ENCODE data around the gene PCNX2. TPM values are rescaled to one million over a fixed set of nuclear protein-coding genes. Genes with fewer than 3 reads are reported as not detected.

PCNX2 gene
- total RNA-seq, 2 experiments from 2014 or later = 46.4 to 49.4 TPM

DNA sequence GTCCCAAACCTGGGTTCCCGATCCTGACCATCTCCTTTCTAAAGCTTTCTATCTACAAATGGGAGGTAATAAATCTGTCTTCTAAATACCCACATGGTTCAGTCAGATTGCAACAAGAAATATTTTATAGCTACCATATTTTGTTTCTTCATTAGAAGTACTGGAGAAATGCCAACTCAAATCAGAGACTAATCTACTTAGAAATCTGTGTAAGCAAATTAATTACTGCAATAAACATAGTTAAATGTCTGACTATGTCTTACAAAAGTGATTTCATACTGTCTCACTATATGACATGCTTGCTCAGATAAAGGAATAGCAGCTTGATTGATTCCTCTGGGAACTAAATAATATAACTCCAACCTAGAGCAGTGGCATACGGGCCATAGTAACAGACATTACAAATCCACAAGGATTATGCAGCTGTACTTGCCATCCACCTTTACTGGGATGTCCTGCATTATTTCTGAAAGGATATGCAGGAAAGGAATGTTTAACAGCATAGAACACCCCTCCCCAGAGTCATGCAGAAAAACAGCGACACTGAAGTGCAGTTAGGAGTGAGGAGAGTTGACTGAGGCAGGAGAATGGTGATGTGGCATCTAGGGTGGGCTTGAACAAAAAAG lies 80.3 kb downstream of the PCNX2 start:
- no peak overlapping the region for H3K4me3 Mint-ChIP-seq
- H3K9me3 Mint-ChIP-seq = no peaks in the 10 kb centered on the region
- Histone ChIP-seq H3K36me3 (ENCODE audit: insufficient read depth, low read length) (peaks cover 6% of the 10 kb centered on the region), H3K27me3 (ENCODE audit: control insufficient read depth in 1 of 2, insufficient read depth in 2 of 2, low read length in 2 of 2) (no peaks in the 10 kb centered on the region), H3K9me3 (ENCODE audit: control insufficient read depth in 1 of 2, insufficient read depth in 1 of 2, low read length in 2 of 2) (no peaks in the 10 kb centered on the region), H3K27ac (ENCODE audit: low read depth in 1 of 2, low read length in 2 of 2) (no peak overlapping the region), H3K4me3 (ENCODE audit: low read length) (no peak overlapping the region), H3K4me1 (ENCODE audit: insufficient read depth, low read length) (no peaks in the 10 kb centered on the region)
- no peak for DNase-seq
- ChIA-PET POLR2A (no interaction called here), CTCF (interaction anchor here (0.9 kb wide), 1 partner anchor 9 kb away, joined by 3 read pairs; no protein-coding TSS in a partner anchor)
- H3K27me3 Mint-ChIP-seq = no peaks in the 10 kb centered on the region
- ATAC-seq (ENCODE audit: poor library complexity) = no peak
- TF ChIP-seq CTCF (IDR thresholded peaks at IDR 0.05) = no peak
- intact Hi-C loops (cut with DNase I, micrococcal nuclease) = no loop called here
- H3K36me3 Mint-ChIP-seq (ENCODE audit: low read depth) = peaks cover 33% of the 10 kb centered on the region
- H3K27ac Mint-ChIP-seq = no peak overlapping the region
- H3K4me1 Mint-ChIP-seq (ENCODE audit: low read depth) = no peaks in the 10 kb centered on the region

DNA sequence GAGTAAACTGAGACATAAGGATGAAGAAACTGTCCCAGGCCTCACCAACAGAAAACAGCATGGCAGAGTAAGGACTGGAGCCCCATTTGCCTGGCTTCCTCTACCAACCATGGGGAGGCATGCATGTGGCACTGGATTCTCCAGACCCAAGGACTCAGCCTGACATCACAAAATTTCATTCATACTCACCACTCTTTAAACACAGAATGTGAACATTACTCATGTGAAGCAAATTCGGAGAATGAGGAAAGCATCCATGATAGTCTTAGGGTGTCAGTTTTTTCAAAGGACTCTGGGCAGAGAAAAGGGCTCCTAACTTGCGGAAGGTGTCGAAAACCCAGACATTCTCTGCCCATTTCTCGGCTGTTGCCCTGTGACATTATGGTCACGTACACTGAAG lies 83.9 kb downstream of the PCNX2 start:
- POLR2A ChIA-PET = no interaction called here
- peaks cover 57% of the 10 kb centered on the region for H3K36me3 Mint-ChIP-seq (ENCODE audit: low read depth)
- intact Hi-C loops (cut with DNase I, micrococcal nuclease) = no loop called here
- no peak overlapping the region for H3K27ac ChIP-seq (ENCODE audit: low read depth in 1 of 2, low read length in 2 of 2)
- H3K9me3 ChIP-seq (ENCODE audit: control insufficient read depth in 1 of 2, insufficient read depth in 1 of 2, low read length in 2 of 2) = no peaks in the 10 kb centered on the region
- no peak for TF ChIP-seq CTCF (IDR thresholded peaks at IDR 0.05)
- H3K27me3 Mint-ChIP-seq = no peaks in the 10 kb centered on the region
- H3K4me1 Mint-ChIP-seq (ENCODE audit: low read depth) = no peaks in the 10 kb centered on the region
- no peaks in the 10 kb centered on the region for H3K27me3 ChIP-seq (ENCODE audit: control insufficient read depth in 1 of 2, insufficient read depth in 2 of 2, low read length in 2 of 2)
- peaks cover 13% of the 10 kb centered on the region for H3K36me3 ChIP-seq (ENCODE audit: insufficient read depth, low read length)
- no peak overlapping the region for H3K4me3 ChIP-seq (ENCODE audit: low read length)
- no peak for DNase-seq
- H3K9me3 Mint-ChIP-seq = no peaks in the 10 kb centered on the region
- H3K27ac Mint-ChIP-seq = no peak overlapping the region
- CTCF ChIA-PET = no interaction called here
- H3K4me3 Mint-ChIP-seq = no peak overlapping the region
- H3K4me1 ChIP-seq (ENCODE audit: insufficient read depth, low read length) = no peaks in the 10 kb centered on the region
- ATAC-seq (ENCODE audit: poor library complexity) = no peak

DNA sequence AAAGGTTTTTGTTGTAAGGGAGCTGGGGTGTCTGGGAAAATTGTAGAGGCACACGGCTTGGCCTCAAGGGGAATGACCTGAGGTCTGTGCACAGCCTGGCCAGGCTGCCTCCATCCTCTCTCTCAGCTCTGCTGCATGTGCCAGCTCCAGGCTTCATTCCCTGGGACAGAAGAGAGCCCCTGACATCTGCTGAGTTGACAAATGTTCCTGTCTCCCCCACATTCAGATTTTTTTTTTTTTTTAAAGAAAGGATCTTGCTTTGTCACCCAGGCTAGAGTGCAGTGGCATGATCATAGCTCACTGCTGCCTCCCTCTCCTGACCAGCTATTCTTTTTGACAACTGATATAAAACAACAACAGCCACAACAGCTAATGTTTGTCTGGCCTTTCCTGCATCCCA lies 84.4 kb downstream of the PCNX2 start:
- Mint-ChIP-seq H3K36me3 (ENCODE audit: low read depth) (peaks cover 60% of the 10 kb centered on the region), H3K27me3 (no peaks in the 10 kb centered on the region), H3K9me3 (no peaks in the 10 kb centered on the region), H3K27ac (no peak overlapping the region), H3K4me1 (ENCODE audit: low read depth) (no peaks in the 10 kb centered on the region), H3K4me3 (no peak overlapping the region)
- H3K4me1 ChIP-seq (ENCODE audit: insufficient read depth, low read length) = no peaks in the 10 kb centered on the region
- peaks cover 17% of the 10 kb centered on the region for H3K36me3 ChIP-seq (ENCODE audit: insufficient read depth, low read length)
- ATAC-seq (ENCODE audit: poor library complexity) (no peak), DNase-seq (no peak)
- H3K9me3 ChIP-seq (ENCODE audit: control insufficient read depth in 1 of 2, insufficient read depth in 1 of 2, low read length in 2 of 2) = no peaks in the 10 kb centered on the region
- no peaks in the 10 kb centered on the region for H3K27me3 ChIP-seq (ENCODE audit: control insufficient read depth in 1 of 2, insufficient read depth in 2 of 2, low read length in 2 of 2)
- intact Hi-C loops (cut with DNase I, micrococcal nuclease) = no loop called here
- no peak for TF ChIP-seq CTCF (IDR thresholded peaks at IDR 0.05)
- CTCF ChIA-PET = no interaction called here
- POLR2A ChIA-PET = interaction anchor here (0.6 kb wide), 1 partner anchor 108 kb away, joined by 3 read pairs; no protein-coding TSS in a partner anchor
- H3K27ac ChIP-seq (ENCODE audit: low read depth in 1 of 2, low read length in 2 of 2) = no peak overlapping the region
- no peak overlapping the region for H3K4me3 ChIP-seq (ENCODE audit: low read length)
